Right renal pelvis (tissue), 4 donors: Measurements from ENCODE around the gene MCEE. TPM values are rescaled to one million over a fixed set of nuclear protein-coding genes. Genes with fewer than 3 reads are reported as not detected.
"Not testable (repeated sequence)": the region's sequence is repeated elsewhere in the genome, so short reads cannot be mapped to it uniquely, and the experiment has no call there.

Experiments
- DNase-seq, 4 donors: peaks; one replicate each; pipeline ENCODE4 v3.0.0-alpha.2; 2013; ENCODE audit warnings: low read depth in 4 of 4, low spot score in 3 of 4, missing footprints in 1 of 4
- polyA plus RNA-seq, 4 donors: library from polyadenylated mRNA; unstranded; fragments of 120-200 nt; gene quantifications; one replicate each; pipeline ENCODE4 v1.2.1, GENCODE V29; 2013; ENCODE audit not compliant: insufficient read length in 4 of 4

MCEE gene
- 10 to 100 TPM; 21.8 to 23.6 (median 22.7) TPM for polyA plus RNA-seq

DNA sequence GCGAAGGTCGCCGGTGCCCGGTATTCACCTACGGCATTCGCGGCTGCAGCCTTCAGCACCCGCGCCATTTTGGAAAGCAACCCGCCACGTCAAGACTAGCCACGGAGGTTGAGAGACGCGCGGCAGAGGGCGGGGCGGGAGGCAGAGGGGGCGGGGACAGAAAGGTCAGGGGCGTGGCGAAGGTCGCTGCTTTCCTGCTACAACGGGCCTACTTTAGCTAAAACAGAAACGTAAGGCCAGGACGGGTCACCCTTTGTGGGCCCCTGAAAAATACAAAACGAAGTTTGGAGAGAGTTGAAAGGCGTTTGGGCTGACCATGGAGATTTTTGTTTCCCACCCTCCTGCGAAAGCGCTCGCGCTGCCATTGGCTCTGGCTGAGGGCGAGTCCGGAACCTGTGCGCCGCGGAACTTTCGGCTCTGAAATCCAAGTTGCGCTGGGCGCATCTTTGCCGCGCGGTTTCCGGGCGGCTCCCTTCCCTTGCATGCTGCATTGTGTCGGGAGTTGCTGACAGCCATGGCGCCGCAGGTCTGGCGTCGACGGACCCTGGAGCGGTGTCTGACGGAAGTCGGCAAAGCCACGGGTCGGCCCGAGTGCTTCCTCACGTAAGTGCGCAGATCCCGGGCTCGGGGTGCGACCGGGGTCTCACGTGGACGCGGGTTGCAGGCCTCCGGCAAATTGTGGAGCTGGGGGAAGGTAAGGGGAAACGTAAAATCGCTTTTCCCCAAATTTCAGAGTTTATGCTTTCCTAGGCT lies at the start of gene MCEE, which contains the start of gene MPHOSPH10:
TSS of gene MCEE (minus strand) at position 78 of the 753 bp plus-strand sequence. CDS start at position 68, 10 bp downstream.
TSS of gene MPHOSPH10 (plus strand) at position 483 of the 753 bp plus-strand sequence. CDS start at position 515, 32 bp downstream.
- DNase-seq, result peak; percentile 76 to 88 (median 81)

DNA sequence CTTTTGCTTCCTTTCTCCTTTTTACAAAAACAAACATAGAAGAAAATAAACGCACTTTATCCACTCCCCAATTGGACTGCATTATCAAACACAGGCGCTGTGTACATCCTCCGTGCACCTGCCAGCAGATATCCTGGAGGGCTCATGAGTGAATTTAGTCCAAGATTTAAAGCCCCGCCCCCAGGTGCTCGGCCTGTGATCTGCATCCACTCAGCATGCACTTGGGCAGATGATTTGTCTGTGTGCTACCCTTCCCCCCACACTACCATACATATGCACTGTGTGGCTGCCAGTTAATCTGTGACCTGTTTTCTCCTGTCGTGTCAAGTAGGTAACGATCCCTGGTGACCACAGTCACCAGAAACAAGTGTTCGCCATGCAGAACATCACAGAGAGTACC lies 48.8 kb upstream of the MCEE start:
- DNase-seq, result not testable (repeated sequence)

DNA sequence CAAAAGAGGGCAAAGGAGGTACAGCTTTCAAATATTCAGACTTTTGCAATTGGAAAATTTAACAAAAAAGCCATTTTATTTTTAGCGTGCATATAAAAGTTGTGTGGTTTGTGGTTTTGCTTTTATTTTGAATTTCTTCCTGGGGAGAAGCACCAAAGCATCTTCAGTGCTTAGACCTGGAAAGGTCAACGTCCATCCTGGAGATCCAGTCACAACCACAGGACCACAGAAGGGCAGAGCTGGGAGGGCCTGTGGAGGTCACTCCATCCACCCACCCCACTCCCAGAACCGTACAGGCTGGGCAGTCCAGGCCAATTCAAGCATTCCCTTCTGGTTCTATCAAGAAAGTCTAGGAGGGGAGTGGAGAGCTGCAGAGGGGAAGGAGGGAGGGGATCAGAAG lies 44.2 kb upstream of the MCEE start:
- no peak for DNase-seq

DNA sequence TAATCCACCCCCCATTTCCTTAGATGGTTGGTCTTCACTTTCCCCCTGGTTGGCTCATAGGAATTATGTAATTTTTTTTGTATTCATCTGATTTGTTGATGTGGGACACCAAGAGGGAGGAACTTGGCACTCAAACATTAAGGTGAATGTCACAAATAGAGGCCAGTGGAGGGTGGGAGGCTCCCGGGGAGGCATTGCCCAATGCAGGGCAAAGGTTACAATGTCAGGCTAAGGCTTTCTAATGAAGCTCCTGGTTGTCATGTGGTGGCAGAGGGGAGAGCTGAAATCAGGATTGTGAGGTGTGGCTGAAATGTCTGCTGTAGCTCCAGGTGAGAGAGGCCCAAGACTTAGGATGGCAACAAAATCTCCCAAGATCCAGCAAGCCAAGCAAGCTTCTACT lies 43.1 kb upstream of the MCEE start:
- no peak for DNase-seq

DNA sequence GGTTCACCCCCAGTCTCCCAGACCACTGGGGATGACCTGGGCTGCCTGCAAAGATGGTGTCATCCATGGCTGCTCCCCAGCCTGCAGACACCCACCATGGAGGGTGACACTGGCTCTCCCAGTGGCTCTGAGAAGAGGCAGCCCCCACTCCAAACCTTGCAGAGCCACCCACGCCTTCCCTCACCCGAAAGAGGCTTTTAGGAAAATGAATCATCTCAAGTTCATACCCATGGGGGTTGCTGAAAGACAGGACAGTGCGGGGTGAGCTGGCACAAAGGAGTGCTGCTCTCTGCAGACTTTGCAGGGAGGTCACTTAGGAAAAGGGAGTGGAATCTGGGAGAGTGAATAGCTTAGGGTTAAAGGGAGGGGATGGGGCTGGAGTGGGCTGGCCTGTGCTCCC lies 36.8 kb upstream of the MCEE start:
- DNase-seq, result no peak

DNA sequence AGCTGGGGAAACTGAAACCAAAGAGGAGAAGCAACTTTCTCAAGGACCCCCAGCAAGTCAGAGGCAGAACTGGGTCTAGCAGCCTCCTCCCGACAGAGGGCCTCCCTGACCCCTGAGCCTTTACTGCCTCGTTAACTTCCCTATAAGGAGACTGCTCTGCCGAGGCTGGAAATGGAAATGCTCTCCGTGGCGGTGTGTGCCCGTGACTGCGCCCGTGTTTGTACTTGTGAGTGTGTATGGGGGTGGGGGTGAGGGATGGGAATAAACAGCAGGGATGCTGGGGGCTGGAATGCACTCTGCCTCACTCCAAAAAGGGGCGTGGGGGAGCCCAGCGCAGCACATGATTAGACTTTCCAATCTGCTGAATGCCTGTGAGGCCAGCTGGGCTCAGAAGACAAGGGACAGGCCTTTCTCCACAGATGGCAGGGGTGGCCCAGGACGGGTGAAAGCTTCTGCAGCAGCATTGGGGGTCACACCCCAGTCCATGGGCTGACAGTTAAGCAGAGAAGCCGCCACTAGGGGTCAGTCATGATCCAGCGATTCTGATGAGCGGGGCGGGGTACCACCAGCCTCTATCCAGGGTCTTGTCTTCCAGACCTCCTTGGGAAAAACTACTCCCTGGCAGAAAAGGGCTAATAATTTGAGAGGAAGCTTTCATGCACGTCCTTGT lies 27.2 kb upstream of the MCEE start:
- DNase-seq, result peak; percentile 19 to 46 (median 35)

DNA sequence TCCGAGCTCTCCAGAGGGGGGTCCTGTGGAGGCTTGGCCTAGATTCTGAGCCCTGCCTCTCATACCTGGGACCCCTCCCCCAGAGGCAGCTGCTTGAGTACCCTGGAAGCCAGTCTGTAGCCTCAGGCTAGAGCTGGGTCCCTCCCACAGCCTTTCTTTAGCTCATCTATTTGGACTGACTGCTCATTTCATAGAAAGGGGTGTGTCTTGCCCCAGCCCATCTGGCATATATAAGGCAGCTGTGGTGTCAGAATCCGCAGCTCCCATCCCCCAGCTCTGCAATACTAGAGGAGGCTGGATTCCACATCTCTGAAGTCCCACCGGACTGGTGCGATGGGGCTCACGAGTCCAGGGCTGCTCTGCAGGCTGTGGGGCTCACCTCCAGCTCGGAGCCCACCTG lies 26.5 kb upstream of the MCEE start:
- DNase-seq, result peak; percentile 18 to 49 (median 44)

DNA sequence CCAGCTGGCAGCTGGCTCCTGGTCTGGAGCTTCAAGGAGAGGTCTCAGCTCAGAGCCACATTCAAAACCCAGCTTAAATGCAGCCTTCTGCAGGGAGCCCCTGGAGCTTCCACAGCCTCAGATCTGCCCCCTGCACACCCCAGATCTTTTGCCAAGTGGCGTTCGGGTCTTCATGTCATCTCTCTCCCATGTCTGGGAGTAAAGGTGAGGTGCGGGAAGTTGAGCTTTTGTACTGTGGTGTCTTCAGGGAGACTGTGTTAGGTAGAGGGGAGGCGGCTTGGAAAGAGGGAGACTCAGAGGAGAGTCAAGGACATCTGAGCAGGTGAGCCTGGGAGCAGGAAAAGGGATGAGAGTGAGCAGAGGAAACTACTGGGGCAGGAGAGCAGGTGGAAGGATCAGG lies 25.8 kb upstream of the MCEE start:
- DNase-seq, result no peak

DNA sequence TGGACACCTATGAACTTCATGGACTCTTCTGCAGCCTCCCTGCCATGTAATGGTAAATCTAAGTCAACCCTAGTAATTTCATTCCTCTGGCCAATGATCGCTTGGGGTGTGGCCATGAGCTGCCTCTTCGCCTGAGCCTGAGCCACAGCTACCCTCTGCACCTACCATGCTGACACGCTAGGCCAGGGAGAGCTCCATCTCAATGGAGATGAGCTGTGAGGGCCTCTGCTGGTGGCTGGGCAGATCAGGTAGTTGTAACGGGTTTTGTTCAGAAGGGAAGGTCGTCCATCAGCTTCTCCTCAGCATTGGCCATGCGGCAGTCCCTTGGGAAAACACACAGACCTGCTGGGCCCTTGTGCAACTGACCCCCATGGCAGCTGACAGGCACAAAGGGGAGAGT lies 24.8 kb upstream of the MCEE start:
- DNase-seq, result no peak

DNA sequence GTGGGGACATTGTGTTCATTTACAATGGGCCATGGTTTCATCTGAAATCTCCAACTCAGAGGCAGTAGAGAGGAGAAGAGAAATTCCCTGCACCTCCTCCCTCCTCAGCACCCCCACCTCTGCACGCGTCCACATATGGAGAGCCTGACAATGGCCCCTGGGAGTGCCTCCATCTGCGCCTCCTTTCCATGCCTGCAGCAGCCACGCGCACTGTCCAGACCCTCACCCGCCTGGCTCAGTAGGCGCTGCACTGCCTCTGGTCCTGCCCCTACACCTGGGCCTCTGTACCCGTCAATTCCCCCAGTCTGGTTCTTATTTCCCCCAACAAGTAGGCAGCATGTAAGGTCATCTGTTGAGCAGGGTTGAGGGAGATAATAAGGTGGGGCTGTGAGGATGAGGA lies 24.2 kb upstream of the MCEE start:
- no peak for DNase-seq

DNA sequence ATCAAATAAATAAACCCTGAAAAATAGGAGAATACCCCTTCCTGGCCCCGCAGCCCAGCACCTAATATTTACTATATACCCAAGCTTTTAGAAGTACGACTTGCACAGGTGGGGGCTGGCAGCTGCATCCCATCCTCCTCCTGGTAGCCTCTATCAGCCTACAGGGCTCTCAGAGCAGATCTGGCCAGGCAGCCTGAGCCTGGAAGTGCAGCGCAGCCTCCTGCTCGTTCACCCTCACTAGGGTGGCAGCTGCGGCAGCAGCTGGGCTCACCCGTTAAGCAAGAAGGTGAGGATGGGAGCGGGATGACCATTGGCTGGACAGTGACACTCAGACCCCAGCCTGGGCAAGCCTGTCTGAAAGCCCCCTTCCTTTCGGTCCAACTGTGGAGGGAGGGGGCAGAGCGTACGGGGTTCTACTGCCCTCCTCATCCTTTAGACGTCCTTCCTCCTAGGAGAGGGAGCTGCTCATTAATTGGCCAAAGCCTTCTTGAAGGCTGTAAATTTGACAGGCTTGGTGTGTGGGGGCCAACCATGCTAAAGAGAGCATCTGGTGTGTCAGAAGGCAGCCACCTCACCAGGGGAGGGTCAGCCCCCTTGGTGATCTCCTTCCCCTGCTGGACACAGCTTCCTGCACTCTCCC lies 23.7 kb upstream of the MCEE start:
- DNase-seq, result no peak

DNA sequence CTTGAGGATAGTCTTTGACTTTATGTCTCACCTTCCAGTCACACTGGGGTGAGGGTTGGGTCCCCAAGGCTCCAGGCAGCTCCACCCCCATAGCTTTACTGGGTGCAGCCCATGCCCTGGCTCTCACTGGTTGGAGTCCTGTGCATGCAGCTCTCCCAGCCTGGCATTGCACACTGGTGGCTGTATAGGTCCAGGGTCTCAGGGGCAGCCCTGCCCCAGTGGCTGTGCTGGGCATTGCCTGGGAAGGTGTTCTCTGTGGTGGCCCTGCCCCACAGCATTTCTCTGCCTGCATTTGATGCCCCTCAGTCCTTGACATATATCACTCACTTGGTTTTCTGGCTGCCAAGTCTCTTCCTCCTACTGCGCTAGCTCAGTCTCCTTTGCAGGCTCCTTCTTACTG lies 21.6 kb upstream of the MCEE start:
- no peak for DNase-seq

DNA sequence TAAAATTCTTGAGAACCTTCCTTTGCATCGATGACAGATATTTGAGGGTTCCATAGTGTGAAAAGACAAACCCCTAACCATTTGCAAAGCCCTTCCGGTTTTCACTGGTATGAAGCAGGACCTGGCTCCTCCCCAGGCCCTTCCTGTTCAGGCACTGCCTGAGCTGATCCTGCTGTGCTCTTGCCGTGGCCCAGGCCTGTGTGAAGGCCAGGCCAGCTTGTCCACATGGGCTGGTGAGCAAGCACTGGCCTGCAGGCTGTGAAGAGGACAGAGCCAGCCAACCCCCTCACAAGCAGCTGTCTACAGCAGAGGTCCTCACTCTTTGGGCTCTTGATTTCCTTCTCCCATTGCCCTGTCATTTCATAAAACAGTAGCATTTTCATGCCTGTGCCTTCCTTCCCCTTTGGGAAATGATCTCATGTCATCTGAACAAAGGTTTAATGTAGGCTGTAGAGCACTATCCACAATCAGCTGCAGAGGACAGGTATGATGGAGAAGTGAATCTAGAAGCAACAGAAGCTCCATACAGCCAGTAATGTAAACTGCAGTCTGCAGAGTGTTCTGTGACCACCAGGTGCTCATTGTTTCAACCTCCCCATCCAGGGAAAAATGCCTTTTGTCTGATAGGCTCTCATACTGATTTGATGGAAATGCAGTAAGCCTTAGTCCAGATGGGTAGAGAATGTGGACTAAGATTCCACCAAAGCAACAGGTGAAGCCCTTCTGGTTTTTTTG lies 20.2 kb upstream of the MCEE start:
- DNase-seq, result no peak

DNA sequence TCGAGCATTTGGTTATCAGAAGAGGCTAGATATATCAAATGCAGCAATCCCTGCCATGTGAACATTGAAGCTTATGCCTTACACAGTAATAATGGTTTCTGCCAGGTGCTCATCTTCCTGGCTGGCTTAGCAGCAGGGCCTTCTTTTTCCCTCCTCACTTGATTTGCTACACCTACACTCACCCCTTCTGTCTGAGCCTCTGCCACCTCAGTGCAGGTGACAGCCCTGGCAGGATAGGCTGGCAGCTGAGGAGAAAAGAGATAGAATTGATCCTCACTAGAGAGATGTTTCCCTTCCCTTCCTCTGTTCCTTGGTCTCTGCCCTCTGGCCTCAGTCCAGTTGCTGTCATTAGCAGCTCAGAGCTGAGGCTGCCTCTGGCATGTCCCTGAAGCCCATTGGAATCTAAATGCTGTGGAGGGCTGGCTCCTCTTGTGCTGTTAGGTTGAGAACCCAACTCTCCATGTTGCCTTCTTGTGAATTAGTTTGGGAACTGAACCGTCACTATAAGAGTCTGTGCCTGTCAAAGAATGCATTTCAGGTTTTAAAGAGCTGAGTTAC lies 18.6 kb upstream of the MCEE start:
- DNase-seq, result no peak

DNA sequence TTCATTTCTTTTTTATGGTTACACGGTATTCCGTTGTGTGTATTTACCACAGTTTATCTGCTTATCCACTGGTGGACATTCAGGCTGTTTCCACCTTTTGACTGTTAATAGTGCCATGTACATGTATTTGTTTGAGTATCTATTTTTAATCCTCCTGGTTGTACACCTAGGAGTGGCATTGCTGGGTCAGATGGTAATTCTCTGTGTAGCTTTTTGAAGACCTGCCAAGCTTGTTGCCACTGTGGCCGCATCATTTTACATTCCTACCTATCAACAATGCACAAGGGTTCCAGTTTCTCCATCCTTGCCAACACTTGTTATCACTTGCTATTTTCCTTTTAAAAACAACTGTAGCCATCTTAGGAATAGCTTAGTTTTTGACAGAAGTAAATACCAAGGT lies 13.8 kb upstream of the MCEE start:
- no peak for DNase-seq

DNA sequence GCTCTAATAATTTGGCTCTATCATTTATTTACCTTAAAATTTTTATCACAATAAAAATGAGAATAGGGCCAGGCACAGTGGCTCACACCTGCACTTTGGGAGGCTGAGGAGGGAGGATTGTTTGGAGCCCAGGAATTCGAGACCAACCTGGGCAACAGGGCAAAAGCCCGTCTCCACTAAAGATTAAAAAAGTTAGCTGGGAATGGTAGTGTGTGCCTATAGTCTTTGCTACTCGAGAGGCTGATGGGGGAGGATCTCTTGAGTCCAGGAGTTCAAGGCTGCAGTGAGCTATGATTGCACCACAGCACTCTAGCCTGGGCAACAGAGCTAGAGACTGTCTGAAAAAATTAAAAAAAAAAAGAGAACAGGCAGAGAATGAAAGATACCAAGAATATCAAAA lies 6.1 kb upstream of the MCEE start:
- DNase-seq, result no peak

DNA sequence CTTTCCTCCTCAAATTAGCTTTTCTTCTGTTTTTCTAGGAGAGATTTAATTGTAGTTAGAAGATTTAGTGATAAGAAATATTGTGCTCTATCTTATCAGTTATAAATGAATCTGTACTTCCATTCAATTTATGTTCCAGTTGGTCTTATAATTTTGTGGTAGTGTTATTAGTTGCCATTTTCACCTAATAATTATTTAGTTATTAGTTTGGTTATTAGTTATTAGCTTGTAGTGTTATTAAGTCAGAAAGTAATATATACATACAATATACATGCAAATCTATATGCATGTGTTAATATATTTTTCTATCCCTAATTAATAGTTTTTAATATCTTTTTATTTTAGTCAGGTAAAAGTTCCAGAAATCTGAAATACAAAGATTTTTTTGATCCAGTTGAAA lies 3.6 kb upstream of the MCEE start:
- DNase-seq, result no peak

DNA sequence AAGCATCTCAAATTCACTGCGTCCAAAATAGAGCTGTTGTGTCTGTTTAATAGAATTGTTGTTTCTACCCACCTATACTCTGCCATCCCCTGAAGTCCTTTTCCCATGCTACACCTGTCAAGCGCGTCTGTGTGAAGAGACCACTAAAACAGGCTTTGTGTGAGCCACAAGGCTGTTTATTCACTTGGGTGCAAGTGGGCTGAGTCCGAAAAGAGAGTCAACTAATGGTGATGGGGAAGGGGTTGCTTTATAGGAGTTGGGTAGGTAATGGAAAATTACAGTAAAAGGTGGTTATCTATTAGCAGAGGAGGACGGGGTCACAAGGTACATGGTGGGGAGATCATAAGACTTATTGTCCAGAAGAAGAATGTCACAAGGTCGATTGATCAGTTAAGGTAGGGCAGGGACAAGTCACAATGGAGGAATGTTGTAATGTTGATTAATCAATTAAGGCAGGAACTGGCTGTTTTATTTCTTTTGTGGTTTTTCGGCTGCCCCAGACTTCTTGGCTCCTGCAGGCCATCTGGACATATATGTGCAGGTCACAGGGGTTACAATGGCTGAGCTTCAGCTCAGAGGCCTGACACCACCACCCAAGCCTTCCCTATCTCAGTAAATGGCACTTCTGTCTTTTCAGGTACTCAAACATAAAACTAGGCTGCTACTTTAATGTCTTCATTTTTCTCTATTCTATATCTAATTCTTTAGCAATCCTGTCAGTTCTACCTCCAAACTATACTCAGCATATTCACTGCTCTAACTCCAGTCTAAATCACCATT lies 1.5 kb upstream of the MCEE start:
- not testable (repeated sequence) for DNase-seq

DNA sequence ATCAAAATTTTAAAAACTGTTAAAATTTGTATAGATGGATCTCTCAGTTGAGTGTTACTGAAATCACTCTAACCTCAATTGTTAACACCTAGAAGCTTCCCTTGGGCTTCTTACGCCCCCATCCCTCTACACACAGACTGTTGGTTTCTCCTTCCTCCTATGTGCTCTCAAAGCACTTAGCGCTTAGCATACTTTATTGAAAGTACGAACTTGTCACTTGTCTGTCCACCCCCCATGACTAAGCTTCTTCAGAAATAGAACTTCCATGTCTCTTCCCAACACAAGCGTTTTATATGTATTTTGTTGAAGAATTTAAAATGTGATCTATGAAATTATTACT lies 846 bp upstream of the MCEE start:
- DNase-seq, result no peak

DNA sequence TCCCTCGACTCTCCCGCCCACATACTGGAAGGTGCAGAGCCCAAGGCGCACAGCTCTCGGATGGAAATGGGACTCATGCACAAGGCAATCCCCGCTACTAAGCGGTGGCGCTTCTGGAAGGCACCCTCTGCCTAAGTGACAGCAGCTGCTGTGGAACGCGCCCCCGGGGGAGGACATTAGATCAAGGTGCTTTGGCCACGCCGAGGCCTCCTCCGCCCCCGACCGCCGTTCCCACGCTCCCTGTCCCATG lies 202 bp downstream of the MCEE start:
- DNase-seq, result peak in 1 of 4 donors; percentile 57
